SK-N-SH (cell line): ENCODE measurements around the gene CLEC20A.

ENCODE experiments used
- EP300 ChIP-seq, 2 experiments: IDR thresholded peaks; 2 replicates each; pipeline versions ENCODE4 v1.4.0 to v1.6.1; 2012; ENCODE audit warnings: borderline replicate concordance in 1 of 2, low read depth in 1 of 2, low read length in 1 of 2
- GATA2 ChIP-seq: sonication (generic); formaldehyde crosslinking; IDR thresholded peaks from 2 replicates; pipeline ENCODE4 v1.5.0; 2020; ENCODE audit warnings: mild to moderate bottlenecking, missing genetic modification reagents

DNA sequence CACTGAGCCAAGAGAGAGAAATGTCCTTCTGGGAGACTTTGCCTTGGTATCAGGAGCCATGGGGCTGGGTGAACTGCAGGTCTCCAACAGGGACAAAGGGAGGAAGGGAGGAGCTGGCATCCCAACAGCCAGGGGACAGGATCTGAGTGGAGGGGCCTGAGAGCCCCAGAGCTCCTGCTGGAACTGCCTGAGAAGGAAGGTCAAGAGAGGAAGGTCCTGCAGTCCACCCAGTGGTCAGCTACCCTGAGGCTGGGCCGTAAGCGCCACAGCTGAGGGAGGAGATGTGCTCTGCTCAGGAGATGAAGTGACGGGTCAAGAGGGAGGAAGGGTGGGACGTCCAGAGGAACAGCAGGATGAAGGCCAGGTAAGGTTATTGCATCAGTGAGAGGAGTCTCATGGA lies 7.5 kb upstream of the CLEC20A start:
- TF ChIP-seq GATA2 (CRISPR knock-in tag) (no peak), EP300 (IDR thresholded peaks at IDR 0.05; ENCODE audit: borderline replicate concordance in 1 of 2, low read depth in 1 of 2, low read length in 1 of 2) (no peak)
